Fibroblast of upper back skin (primary cell): ENCODE results near the gene GORASP1.
A peak's percentile ranks its signal among the peaks of the same experiment; 100 is the strongest.

ENCODE experiments used
- DNase-seq: peaks from one replicate; pipeline ENCODE4 v3.0.0-alpha.2; 2013

The GORASP1 gene

DNA sequence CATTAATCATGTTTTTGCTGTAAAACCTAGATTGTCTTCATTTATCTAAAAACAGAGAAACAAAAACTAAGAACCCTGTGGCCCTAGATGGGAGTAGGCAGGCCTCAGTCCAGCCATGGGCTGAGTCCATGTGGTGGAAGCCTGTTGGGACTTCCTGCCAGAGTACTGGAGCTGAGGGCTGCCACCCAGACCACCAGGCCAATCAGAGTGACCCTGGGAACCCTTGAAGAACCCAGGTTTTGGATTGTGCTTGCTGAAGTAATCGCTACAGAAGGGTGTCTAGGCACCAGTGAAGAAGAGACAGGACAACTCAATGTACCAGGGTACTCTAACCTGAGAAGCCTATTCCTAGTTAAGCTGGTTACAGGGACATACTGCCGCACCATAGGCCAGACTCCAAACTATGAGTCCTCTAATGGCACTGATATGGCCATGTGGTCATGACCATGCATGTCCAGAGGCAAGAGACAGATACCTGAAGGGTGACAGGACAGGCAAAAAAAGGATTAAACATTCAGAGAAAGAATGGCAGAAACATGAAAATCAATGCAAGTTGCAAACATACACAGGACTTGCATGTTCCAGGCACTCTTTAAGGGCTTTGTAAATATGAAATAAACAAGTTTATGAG, 33.0 kb upstream of the GORASP1 start:
- DNase-seq: no peak

GRCh38 chr3:39139442-39139841, 32.0 kb upstream of the GORASP1 start:
- DNase-seq: no peak

DNA sequence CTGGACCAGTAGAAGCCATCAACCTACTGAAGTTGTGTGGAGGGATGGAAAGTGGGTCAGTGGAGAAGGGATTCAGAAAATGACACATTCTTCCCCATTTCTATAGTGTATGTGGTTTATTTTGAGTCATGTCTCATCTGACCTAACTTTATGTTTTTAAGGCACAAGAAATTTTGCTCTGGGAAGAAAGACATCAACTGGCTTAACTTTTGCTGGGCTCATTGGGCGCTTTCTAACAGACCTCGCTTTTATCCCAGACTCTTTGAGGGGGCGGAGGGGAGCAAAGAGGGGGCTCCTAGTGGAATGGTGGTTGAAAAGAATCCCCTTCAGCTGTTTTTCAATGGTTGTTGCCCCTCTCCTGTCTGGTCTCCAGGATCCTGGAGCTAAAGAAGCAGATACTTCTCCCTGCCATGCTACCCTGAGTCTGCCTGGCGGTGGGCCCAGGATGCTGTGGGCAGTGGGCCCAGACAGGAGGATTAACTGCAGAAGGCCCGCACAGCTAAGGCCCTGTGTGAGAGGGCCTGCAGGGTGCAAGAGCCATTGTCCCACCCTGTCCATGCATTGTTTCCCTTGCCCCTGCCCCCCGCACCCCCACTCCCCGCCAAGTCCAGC, 31.5 kb upstream of the GORASP1 start:
- peak; percentile 59 for DNase-seq

DNA sequence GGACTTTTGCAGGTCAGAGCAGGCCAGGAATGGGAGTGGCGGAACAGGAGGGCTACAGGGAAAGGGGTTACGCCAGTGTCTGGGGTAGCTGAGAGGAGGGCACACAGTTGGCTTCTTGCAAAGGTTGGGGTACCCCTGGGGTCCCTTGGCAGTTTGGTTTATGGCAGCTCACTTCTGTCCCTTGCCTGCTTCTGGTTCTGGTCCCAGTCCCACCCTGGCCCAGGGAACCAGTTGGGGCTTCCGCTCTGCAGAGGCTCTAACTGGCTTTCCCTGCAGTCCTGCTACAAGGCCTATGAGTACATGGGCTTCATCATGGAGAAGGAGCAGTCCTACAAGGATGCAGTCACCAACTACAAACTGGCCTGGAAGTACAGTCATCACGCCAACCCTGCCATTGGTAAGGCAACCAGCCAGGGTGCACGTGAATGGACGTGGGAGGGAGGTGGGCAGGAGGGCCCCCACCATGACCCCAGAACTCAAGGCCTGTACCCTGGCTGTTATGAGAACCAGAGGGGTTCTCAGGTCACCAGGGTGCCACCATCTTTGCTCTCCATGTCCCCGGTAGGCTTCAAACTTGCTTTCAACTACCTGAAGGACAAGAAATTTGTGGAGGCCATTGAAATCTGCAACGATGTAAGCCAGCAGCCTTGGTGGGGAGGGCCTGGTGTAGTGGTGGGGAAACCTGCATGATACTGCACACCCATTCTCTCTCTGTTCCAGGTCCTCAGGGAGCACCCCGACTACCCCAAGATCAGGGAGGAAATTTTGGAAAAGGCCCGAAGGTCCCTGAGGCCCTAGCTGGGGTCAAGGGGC, 30.8 kb upstream of the GORASP1 start:
- no peak for DNase-seq

DNA sequence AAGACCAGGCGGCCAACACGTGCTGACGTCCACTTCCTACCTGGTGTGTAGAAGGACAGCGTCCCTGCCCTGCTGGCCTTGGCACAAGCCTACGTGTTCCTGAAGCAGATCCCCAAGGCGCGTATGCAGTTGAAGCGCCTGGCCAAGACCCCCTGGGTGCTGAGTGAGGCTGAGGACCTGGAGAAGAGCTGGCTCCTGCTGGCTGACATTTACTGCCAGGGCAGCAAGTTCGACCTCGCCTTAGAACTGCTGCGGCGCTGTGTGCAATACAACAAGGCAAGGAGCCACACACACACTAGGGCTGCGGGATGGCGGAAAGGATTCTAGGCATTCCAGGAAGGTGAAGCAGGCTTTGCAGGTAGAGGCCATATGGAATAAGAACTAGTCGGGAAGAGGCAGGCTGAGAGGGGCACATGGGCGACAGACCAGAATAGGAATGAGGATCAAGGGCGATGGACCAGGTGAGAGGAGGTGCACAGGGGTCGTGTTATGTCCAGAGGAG, 30.1 kb upstream of the GORASP1 start:
- no peak for DNase-seq

DNA sequence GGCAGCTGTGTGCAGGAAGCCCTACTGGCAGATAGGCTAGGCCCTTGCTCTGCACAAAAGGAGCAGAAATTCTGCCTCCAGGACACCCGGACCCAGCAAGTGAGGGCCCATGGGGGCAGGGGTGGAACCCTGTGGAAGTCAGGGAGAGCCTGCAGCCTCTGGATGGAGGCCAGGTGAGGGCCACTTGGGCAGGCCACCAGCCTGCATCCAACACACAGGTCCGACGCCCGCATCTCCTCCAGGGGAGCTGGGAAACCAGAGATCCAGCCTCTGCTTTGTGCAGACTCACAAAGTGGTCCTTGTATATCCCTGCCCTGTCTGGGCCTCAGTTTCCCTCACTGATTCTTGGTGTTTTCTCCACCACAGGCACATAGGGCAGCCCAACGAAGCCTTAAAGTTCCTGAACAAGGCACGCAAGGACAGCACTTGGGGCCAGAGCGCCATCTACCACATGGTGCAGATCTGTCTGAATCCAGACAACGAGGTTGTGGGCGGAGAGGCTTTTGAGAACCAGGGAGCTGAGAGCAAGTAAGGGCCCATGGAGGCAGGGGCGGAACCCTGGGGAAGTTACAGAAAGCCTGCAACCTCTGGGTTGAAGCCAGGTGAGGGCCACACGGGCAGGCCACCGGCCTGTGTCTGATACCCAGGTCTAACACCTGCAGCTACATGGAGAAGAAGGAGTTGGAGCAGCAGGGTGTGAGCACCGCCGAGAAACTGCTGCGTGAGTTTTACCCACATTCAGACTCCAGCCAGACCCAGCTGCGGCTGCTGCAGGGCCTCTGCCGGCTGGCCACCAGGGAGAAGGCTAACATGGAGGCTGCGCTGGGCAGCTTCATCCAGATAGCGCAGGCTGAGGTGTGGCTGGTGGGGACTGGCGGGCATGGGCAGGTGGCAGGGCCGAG, 29.4 kb upstream of the GORASP1 start:
- DNase-seq: no peak

GRCh38 chr3:39135170-39135805, 27.9 kb upstream of the GORASP1 start:
- DNase-seq: no peak

DNA sequence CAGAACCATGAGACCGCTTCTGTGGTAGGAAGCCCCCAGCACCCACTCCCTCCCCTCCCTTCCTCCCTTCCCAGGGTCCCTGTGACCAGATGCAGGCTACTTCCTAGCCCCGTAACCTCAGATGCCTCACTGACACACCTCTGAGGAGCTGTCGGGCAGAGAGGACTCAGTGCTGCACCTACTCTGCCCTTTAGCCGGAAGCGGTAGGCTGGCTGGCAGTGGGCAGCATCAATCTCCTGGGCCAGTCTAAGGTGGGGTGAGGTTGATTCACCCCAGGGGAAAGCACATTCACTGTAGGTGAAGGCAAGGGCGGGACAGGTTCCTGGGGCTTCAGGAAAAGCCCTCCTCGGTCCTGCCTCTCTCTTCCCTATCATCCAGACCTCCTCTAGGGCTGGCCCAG, 26.9 kb upstream of the GORASP1 start:
- no peak for DNase-seq

DNA sequence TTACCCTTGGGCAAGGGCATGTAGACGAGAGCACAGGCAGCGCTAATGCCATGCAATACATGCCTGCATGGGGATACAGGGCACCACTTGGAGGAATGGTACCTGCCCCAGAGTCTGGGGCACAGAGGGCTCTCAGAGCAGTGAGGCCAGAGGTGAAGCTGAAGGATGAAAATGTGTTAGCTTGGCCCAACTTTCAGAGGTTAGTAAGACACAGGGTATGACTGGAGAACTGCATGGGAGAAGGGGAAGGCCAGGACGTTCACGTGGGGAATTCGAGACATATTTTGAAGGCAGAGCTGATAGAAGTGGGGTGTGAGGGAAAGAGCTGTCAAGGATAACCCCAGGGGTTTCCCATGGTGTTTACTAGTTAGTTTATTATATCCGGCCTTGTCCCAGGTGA, 26.4 kb upstream of the GORASP1 start:
- DNase-seq: no peak

DNA sequence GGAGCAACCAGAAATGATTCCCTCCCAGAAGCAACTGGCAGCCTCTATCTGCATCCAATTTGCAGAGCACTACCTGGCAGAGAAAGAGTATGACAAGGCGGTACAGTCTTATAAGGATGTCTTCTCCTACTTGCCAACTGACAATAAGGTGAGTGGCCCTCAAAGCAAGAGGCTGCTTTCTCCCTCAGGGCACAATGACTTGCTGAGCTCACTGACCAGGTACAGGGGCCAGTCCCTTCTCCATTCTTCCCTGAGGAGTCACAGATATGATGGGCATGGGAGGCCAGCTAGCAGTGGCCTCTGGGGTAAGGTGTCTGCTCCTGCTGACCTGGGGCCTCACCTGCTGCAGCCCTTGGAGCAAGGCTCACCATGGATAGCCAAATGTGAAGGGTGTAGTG, 25.7 kb upstream of the GORASP1 start:
- DNase-seq: no peak

DNA sequence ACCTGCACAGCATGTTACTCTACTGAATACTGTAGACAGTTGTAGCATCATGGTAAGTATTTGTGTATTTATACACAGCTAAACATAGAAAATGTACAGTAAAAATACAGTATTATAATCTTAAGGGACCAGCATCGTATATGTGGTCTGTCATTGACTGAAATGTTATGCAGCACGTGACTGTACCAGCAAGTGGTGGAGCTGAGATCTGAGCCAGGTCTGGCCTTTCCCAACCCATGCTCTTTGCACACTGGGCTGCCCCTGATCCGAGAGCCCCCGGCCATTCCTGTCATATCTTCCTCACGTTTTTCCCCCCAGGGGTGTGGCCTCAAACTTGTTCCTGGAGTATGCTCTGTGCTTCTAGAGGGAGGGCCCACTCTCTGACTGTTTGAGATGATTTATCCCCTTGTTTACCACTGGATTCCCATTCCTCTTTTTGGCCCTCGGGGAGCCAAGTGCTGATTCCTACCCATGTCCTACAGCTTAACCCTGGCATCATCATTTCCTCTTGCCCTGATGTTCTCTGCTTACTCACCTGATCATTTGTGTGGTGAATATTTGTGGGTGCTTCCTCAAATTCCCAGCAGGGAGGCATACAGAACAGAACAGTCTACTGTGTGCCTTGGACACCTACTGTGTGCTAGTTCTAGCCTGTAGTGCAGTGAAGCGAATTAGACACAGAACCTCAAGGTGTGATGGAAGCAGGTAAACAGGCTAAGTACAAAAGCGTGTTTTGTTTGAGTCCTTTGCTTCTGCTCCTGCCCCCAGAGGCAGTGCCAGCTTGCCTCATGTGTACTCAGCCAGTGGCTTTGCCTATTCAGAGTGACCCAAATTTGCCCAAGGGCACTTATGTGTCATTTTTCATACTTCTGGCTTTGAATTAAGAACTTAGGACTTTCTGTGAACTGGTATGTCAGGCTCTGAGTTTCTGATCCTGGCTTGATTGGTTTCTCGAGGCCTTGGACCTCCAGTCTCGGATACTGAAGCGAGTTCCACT, 25.0 kb upstream of the GORASP1 start:
- no peak for DNase-seq

- no peak for DNase-seq
Observed at GRCh38 chr3:39130693-39131265, 23.4 kb upstream of the GORASP1 start.

DNA sequence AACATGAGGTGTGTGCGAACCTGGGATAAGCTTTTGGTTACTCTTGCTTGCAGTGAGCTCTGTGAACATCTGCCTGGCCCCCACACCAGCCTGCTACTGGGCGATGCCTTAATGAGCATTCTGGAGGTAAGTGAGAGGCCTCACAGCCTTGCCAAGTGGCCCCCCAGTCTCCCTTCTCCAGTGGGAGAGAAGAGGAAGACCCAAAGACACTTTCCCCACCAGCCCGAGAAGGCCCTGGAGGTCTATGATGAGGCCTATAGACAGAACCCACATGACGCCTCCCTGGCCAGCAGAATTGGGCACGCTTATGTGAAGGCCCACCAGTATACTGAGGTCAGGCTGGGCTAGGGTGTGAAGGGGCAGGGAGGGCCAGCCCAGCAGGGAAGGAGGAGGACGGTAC, 22.6 kb upstream of the GORASP1 start:
- DNase-seq: no peak

- DNase-seq: no peak
Observed at GRCh38 chr3:39128951-39129350, 21.5 kb upstream of the GORASP1 start.

- no peak for DNase-seq
Observed at GRCh38 chr3:39127908-39128304, 20.5 kb upstream of the GORASP1 start.

DNA sequence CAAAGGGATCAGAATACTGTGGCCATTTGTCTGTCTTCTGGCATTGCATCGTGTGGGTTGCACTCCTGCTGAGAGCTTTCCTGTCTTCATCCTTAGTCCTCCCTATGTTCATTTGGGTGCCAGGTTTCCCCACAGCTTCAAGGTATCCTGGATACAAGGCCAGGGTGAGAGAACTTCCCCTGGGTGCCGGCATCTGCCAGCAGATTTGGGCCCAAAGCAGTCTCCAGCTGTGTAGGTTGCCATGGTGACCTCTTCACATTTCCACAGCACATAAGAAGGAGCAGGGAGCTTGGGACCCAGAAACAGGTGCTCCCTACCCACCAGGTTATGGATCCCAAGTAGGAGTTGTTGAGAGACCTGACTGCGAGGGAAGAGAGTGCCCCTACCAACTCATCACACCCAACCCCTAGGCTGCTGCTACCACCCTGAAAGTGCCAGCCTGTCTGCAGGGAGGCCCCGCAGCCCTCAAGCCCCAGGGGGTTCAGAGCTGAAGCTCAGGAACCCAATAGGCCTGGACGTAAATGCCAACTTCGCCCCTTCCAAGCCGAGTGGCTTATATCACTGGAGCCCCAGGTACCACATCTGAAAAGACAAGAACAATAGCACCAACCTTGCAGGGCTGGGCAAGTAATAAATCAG, 20.0 kb upstream of the GORASP1 start:
- no peak for DNase-seq

GRCh38 chr3:39126532-39127071, 19.2 kb upstream of the GORASP1 start:
- peak; percentile 70 for DNase-seq

GRCh38 chr3:39125841-39126500, 18.5 kb upstream of the GORASP1 start:
- peak; percentile 52 for DNase-seq
